Stimulated activated CD4-positive, alpha-beta T cell treated with anti-CD3 and anti-CD28 coated beads, Interleukin-12 subunit alpha, Interleukin-12 subunit beta, amount 100 ng/mL, for 24 hours (primary cell): ENCODE data around the gene CSMD2.

Experiments used
- DNase-seq, 2 experiments: peaks; one replicate each; pipeline ENCODE4 v3.0.0-alpha.2; 2020; ENCODE audit warnings: low read depth in 2 of 2

CSMD2 gene

GRCh38 chr1:33965086-33965485 is 199.9 kb downstream of the CSMD2 start:
- no peak for DNase-seq

GRCh38 chr1:33962061-33962460 is 203.0 kb downstream of the CSMD2 start:
- DNase-seq: no peak

GRCh38 chr1:33960188-33960895 is 204.7 kb downstream of the CSMD2 start:
- no peak for DNase-seq

- DNase-seq: no peak
These were observed 207.2 kb downstream of the CSMD2 start for GRCh38 chr1:33957854-33958253.

- DNase-seq: no peak
These were observed 209.9 kb downstream of the CSMD2 start for GRCh38 chr1:33955096-33955495.

DNA sequence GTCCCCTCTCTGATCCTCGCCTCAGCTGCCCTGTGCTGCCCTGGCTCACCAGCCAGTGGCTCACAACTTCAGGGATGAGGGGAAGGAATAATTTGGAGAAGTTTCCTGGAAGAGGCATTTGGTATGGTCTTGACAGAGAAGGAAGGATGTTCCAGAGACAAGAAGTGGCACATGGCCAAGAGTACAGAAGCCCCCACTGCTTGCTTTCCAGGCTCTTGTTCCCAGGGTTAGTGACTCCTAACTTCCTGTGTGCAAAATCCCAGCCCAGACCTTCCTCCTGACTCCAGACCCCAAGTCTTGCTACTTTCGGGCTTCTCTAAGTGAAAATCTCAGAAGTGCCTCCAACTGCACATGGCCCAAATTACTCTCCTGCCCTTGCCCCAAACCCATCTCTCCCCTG is 215.5 kb downstream of the CSMD2 start:
- no peak for DNase-seq

DNA sequence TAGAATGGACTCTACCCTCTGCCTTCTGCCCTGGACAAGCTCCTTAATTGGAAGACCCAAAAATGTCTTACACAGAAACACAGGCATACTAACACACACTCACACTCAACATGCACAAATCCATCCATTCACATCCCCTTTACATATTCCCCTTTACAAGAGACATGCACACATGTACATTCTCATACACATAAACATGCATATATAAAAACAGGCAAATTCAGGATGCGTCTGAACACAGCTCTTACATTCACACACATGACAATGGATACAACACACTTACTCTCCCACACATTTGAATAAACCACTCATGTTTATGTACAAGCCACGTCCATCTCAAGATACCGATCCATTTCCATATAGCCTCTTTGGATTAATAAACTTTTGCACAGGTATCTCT is 216.7 kb downstream of the CSMD2 start:
- DNase-seq: no peak

DNA sequence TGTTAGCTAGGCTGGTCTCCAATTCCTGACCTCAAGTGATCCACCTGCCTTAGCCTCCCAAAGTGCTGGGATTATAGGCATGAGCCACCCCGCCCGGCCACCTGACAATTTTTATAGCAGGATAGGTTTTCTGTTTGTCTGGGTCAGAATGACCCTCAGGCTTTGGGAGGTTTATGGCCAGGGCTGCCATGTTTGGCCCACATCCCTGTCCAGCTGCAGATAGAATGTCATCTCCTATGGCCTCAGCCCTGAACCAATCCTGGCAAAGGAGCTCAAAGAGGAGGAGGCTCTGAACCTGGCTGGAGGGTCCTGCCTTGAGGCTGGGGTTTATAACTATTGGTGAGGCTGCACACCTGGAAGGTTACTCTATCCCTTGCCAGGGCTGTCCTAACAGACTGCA is 218.2 kb downstream of the CSMD2 start:
- no peak for DNase-seq

DNA sequence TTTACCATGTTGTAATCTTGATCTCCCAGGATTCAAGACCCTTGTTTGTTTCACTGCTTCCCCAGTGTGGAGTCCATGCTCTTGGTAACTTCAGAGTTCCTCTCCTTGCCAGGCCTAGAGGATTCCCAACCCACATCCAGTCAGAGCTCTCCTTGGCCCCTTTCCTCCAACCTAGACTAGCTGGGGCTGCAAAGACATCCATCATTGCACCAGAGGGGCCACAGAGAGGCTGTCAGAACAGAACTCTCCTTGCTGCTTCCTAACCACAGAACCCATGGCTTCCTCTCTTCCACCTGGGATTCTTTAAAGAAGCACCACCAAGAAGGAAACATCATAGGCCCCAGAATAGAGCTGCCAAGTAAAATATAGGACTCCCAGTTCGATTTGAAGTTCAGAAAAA is 220.2 kb downstream of the CSMD2 start:
- no peak for DNase-seq

- DNase-seq: no peak
These were observed 221.1 kb downstream of the CSMD2 start for GRCh38 chr1:33943978-33944377.

- no peak for DNase-seq
These were observed 232.2 kb downstream of the CSMD2 start for GRCh38 chr1:33932871-33933270.

DNA sequence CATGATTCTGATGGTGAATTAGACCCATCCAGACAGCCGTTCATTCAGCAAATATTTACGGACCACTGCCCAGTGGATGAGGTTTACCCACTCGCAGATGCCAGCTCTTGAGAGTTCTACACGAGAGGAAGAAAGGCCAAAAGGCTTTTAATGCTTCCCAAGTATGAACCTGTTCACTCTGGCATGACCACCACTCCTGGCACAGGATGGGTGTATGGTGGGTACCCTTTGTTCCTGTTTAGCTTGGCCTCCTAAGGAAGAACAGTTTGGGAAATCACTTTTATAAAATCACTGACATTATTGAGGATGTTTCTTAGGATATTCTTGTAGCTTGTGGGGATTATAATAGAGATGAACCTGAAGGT is 233.9 kb downstream of the CSMD2 start:
- no peak for DNase-seq

DNA sequence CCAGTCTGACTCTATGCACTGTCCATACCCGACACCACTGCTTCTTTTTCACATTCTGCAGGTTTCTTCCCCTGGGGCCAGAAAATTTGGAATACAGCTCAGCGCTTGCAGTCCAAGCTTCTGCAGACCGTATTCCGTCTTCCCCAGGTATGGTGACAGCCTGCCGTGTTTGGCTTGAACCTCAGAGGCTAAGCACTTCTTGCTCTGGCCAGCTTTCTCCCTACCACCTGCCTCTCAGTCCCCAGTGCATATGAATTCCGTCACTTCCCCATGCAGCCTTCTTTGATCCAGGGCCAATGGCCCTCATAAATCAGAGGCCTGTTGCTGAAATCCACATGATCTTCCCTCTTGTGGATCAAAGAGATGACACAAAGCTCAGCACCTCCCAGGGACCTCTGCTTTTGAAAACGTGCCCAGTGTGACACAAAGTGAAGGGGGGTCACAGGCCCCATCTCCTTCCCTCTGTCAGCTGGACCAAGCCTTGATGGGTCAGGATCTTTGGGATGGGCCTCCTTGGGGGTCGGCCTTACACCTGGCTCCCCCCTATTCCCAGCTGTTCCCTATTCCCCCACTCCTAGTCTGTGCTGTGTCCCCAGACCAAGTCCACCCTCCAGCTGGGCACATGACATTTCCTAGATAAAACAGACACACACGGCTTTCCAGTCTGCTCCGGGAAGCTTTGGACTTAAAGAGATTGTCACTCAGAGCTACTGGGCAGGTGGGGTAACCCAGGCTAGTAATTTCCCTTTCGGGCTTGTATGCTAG is 234.5 kb downstream of the CSMD2 start:
- DNase-seq: no peak

DNA sequence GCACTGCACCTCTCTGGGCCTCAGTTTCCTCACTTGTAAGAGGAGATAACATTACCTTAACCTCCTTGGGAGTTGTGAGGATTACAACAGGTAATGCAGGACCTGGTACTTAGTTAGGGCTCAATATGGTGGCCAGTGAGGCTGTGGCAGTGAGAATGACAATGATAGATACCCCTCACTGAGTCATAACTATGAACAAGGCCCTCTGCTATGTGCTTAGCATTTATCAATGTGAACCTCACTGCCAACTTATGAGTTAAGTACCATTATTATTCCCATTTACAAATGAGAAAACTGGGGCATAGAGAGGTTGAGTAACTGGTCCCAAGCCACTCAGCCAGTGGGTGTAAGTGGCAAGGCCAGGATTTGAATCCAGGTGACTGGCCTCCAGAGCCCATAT is 236.8 kb downstream of the CSMD2 start:
- no peak for DNase-seq

DNA sequence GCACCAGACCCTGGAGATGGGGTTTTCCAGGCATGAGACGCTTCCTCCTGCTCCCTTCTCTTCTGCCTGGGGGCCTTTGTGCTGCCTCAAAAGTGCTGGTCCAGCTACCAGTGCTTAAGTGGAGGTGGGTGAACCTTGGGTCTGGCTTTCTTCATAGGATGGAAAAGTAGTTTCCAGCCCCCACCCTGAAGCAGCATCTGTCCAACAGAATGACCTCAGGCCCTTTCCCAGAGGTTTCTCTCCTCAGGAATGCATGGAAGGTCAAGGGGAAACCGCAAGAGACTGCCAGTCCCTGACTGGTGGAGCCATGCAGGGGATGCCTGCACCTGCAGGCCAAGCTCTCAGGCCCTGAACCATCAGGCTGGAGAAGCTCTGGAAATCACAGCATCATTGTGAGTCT is 237.3 kb downstream of the CSMD2 start:
- no peak for DNase-seq

DNA sequence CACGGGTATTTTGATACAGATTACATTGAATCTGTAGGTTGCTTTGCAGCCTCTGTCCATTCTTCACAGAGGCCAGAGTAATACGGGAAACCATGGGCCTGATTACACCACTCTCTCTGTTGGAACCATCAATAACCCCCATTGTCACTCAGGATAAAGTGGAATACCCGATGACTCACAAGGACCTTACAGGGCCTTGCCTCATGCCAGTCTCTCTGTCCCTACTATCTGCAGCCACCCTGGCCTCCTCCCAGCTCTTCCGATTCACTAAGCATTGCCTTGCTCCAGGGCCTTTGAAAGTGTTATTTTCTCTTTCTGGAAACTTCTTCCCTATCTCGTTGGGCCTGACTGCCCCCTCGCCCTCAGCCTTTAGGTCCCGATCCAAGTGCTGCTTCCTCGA is 239.4 kb downstream of the CSMD2 start:
- no peak for DNase-seq

DNA sequence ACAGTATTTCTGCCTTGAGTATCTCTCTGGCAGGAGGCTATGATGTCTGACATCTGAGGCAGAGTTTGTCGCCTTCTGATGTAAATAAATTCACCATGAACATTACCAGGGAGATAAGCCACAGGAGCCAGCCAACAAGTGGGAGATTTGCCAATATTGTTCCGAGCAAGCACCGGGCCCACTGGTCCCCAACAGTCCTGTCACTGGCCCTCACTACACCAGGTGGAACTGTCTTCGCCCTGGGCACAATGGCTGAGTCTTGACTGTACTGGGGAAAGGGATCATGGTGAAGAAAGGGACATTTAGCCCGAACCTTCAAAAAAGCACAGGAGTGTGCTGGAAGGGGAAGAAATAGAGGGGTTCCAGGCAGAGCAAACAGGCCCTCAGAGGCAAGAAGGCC is 243.7 kb downstream of the CSMD2 start:
- DNase-seq: no peak

GRCh38 chr1:33918368-33918767 is 246.7 kb downstream of the CSMD2 start:
- DNase-seq: no peak

- DNase-seq: no peak
These were observed 248.2 kb downstream of the CSMD2 start for GRCh38 chr1:33916786-33917185.

- DNase-seq: no peak
These were observed 250.5 kb downstream of the CSMD2 start for GRCh38 chr1:33914531-33914930.

GRCh38 chr1:33908324-33908956 is 256.6 kb downstream of the CSMD2 start:
- DNase-seq: no peak

DNA sequence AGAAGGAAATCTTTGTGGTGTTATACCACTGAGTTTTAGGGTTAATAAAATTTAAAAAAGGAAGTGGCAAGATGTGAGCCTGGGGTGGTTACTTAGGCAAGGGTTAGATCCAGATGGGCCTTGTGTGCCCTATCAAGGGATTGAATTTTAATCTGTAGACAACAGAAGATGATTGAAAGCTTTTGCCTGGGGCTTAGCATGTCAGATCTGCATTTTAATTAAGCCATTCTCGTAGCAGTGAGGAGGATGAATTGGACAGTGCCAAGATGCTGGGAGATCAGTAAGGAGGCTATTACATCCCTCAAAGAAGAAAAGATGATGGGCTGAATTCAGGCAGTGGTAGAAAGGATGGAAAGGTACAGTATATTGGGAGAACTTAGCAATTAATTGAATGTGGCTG is 258.9 kb downstream of the CSMD2 start:
- DNase-seq: no peak

GRCh38 chr1:33905241-33905640 is 259.8 kb downstream of the CSMD2 start:
- no peak for DNase-seq
